SH-SY5Y (cell line): ENCODE results near the gene FAM78A.

Source experiments
- GATA2 ChIP-seq: IDR thresholded peaks from 2 replicates; pipeline ENCODE4 v1.6.1; 2011; ENCODE audit warnings: mild to moderate bottlenecking, low read depth, low read length
- GATA3 ChIP-seq: IDR thresholded peaks from 2 replicates; pipeline ENCODE4 v1.6.1; 2011; ENCODE audit warnings: low read depth, mild to moderate bottlenecking, low read length, moderate library complexity

- TF ChIP-seq GATA2 (no peak), GATA3 (no peak)
Observed at GRCh38 chr9:131318231-131319085, 42.1 kb upstream of the FAM78A start.
